IMR-90 (cell line): ENCODE measurements around the gene TRIM38. TPM values are rescaled to one million over a fixed set of nuclear protein-coding genes. Genes with fewer than 3 reads are reported as not detected.

Experiments used
- ATAC-seq: fragments of 200-7000 bp; cut with Tn5 transposase; 2 replicates; pipeline ENCODE4 v1.9.1; 2020; ENCODE audit warnings: low read depth, mild to moderate bottlenecking, moderate library complexity
- BruUV-seq: library from RNA; stranded (reverse); fragments of 400-500 nt; replicated peaks from 2 replicates; lab custom pipeline; 2021; lab: Mats Ljungman, UMichigan
- CTCF ChIA-PET: fragments of 300-600 bp; formaldehyde crosslinking; extraction: SDS; loops from one replicate; lab custom pipeline; 2021; ENCODE audit warnings: antibody characterized with exemption; lab: Yijun Ruan, JAX
- POLR2A ChIA-PET: fragments of 300-600 bp; sonication (Branson Sonifier 250); formaldehyde crosslinking; loops from one replicate; lab custom pipeline; 2022; ENCODE audit warnings: antibody characterized with exemption; ENCODE audit not compliant: unreplicated experiment; lab: Charles Lee
- DNase-seq: peaks from one replicate; pipeline ENCODE4 v3.0.0; 2013
- H2AFZ ChIP-seq: replicated peaks from 2 replicates; pipeline ENCODE3; 2013; ENCODE audit warnings: low read length, mild to moderate bottlenecking; ENCODE audit not compliant: poor library complexity
- H2AK5ac ChIP-seq: 2 replicates; pipeline ENCODE4 v1.6.1; 2013; ENCODE audit warnings: low read depth, low read length, inconsistent platforms
- H2AK9ac ChIP-seq: replicated peaks from 2 replicates; pipeline ENCODE3; 2013; ENCODE audit warnings: mild to moderate bottlenecking, low read depth, low read length, moderate library complexity; ENCODE audit not compliant: poor library complexity
- H2BK120ac ChIP-seq: 2 replicates; pipeline ENCODE4 v1.6.1; 2013; ENCODE audit warnings: low read depth, low read length, inconsistent platforms
- H2BK15ac ChIP-seq: 3 replicates; pipeline ENCODE4 v1.6.1; 2013; ENCODE audit warnings: low read depth, low read length, inconsistent platforms
- H2BK20ac ChIP-seq: 2 replicates; pipeline ENCODE4 v1.6.1; 2013; ENCODE audit warnings: low read depth, mild to moderate bottlenecking, inconsistent platforms, low read length, moderate library complexity
- H2BK5ac ChIP-seq: 2 replicates; pipeline ENCODE4 v1.6.1; 2013; ENCODE audit warnings: mild to moderate bottlenecking, low read depth, low read length, inconsistent platforms; ENCODE audit not compliant: poor library complexity, severe bottlenecking
- H3K14ac ChIP-seq: replicated peaks from 2 replicates; pipeline ENCODE4 v1.6.1; 2013; ENCODE audit warnings: low read depth, low read length, inconsistent platforms
- H3K18ac ChIP-seq: 2 replicates; pipeline ENCODE4 v1.6.1; 2013; ENCODE audit warnings: low read depth, low read length, control low read depth
- H3K23ac ChIP-seq: 2 replicates; pipeline ENCODE4 v1.6.1; 2013; ENCODE audit warnings: low read depth, low read length, inconsistent platforms
- H3K27ac ChIP-seq: 2 replicates; pipeline ENCODE4 v1.5.1; 2013; ENCODE audit warnings: mild to moderate bottlenecking, control low read depth, low read length; ENCODE audit not compliant: insufficient read depth
- H3K27me3 ChIP-seq: 2 replicates; pipeline ENCODE4 v1.6.1; 2013; ENCODE audit warnings: low read length; ENCODE audit not compliant: control insufficient read depth, insufficient read depth
- H3K36me3 ChIP-seq: 2 replicates; pipeline ENCODE4 v1.6.1; 2013; ENCODE audit warnings: low read length, mixed read lengths; ENCODE audit not compliant: control insufficient read depth, insufficient read depth
- H3K4ac ChIP-seq: 2 replicates; pipeline ENCODE4 v1.6.1; 2013; ENCODE audit warnings: low read depth, low read length, inconsistent platforms
- H3K4me1 ChIP-seq: 2 replicates; pipeline ENCODE4 v1.6.1; 2013; ENCODE audit warnings: low read length, mixed read lengths; ENCODE audit not compliant: control insufficient read depth, insufficient read depth
- H3K4me2 ChIP-seq: 2 replicates; pipeline ENCODE4 v1.6.1; 2013; ENCODE audit warnings: low read depth, mild to moderate bottlenecking, control low read depth, low read length, moderate library complexity
- H3K4me3 ChIP-seq: 2 replicates; pipeline ENCODE4 v1.5.1; 2013; ENCODE audit warnings: low read depth, mild to moderate bottlenecking, control low read depth, low read length, moderate library complexity; ENCODE audit not compliant: insufficient read depth
- H3K56ac ChIP-seq: 2 replicates; pipeline ENCODE4 v1.6.1; 2013; ENCODE audit warnings: low read length, inconsistent platforms; ENCODE audit not compliant: insufficient read depth; ENCODE audit errors: extremely low read depth
- H3K79me1 ChIP-seq, 2 experiments: 2 replicates each; pipeline ENCODE4 v1.6.1; 2013; ENCODE audit warnings: low read length in 2 of 2, inconsistent platforms in 1 of 2, low read depth in 1 of 2
- H3K9ac ChIP-seq: 2 replicates; pipeline ENCODE4 v1.6.1; 2013; ENCODE audit warnings: low read depth, low read length, control low read depth
- H3K9me1 ChIP-seq: 2 replicates; pipeline ENCODE4 v1.6.1; 2013; ENCODE audit warnings: low read length, inconsistent platforms; ENCODE audit not compliant: insufficient read depth
- H3K9me3 ChIP-seq: 2 replicates; pipeline ENCODE4 v1.6.1; 2013; ENCODE audit warnings: low read length; ENCODE audit not compliant: control insufficient read depth, insufficient read depth
- H4K20me1 ChIP-seq: 2 replicates; pipeline ENCODE4 v1.6.1; 2013; ENCODE audit warnings: low read length, inconsistent platforms; ENCODE audit not compliant: insufficient read depth
- H4K5ac ChIP-seq: 2 replicates; pipeline ENCODE4 v1.6.1; 2013; ENCODE audit warnings: mild to moderate bottlenecking, low read depth, low read length, control low read depth
- H4K8ac ChIP-seq, 2 experiments: 2 replicates each; pipeline ENCODE4 v1.6.1; 2013; ENCODE audit warnings: low read depth in 2 of 2, low read length in 2 of 2, control low read depth in 1 of 2, inconsistent platforms in 1 of 2
- H4K91ac ChIP-seq: 2 replicates; pipeline ENCODE4 v1.6.1; 2013; ENCODE audit warnings: low read depth, low read length, inconsistent platforms; ENCODE audit not compliant: insufficient read depth
- BHLHE40 ChIP-seq: fragments of 150-350 bp; IDR thresholded peaks from 2 replicates; pipeline ENCODE4 v1.6.1; 2016; ENCODE audit warnings: mild to moderate bottlenecking, low read depth, low read length
- CEBPB ChIP-seq: IDR thresholded peaks from 2 replicates; pipeline ENCODE4 v1.6.1; 2012; ENCODE audit warnings: low read depth, low read length, improper control_type of control experiment
- CHD1 ChIP-seq: IDR thresholded peaks from 2 replicates; pipeline ENCODE4 v1.6.1; 2012; ENCODE audit warnings: low read depth, low read length, improper control_type of control experiment
- FOS ChIP-seq: fragments of 150-350 bp; IDR thresholded peaks from 2 replicates; pipeline ENCODE4 v1.6.1; 2016; ENCODE audit warnings: low read depth, low read length
- MAZ ChIP-seq: IDR thresholded peaks from 2 replicates; pipeline ENCODE4 v1.6.1; 2012; ENCODE audit warnings: low read depth, mild to moderate bottlenecking, low read length, improper control_type of control experiment, moderate library complexity, borderline replicate concordance
- MXI1 ChIP-seq: IDR thresholded peaks from 2 replicates; pipeline ENCODE4 v1.6.1; 2012; ENCODE audit warnings: low read depth, mild to moderate bottlenecking, low read length, moderate library complexity, borderline replicate concordance
- NFE2L2 ChIP-seq: fragments of 150-350 bp; IDR thresholded peaks from 2 replicates; pipeline ENCODE4 v1.6.1; 2016; ENCODE audit warnings: low read depth, mild to moderate bottlenecking, low read length
- RAD21 ChIP-seq: IDR thresholded peaks from 2 replicates; pipeline ENCODE4 v1.6.1; 2012; ENCODE audit warnings: low read length, improper control_type of control experiment
- RFX5 ChIP-seq: IDR thresholded peaks from 2 replicates; pipeline ENCODE4 v1.8.0; 2012; ENCODE audit warnings: low read depth, mild to moderate bottlenecking, low read length, moderate library complexity
- WGBS, 2 experiments: methylation state at CpG; one replicate each; pipeline versions ENCODE4 v1.1.5 to v1.1.7; 2013; ENCODE audit warnings: missing lambda C conversion rate in 2 of 2; ENCODE audit not compliant: insufficient read length in 1 of 2; ENCODE audit errors: extremely low coverage in 2 of 2; 5-methylcytosine and 5-hydroxymethylcytosine counted together
- dilution Hi-C: fragments of 300-500 bp; cut with HindIII; formaldehyde crosslinking; loops from one replicate; pipeline ENCODE4 v1.14.3; 2018; ENCODE audit warnings: low sequenced_read_pairs; ENCODE audit not compliant: unreplicated experiment
- in situ Hi-C: fragments of 300-500 bp; cut with MboI; formaldehyde crosslinking; loops from 3 replicates; pipeline ENCODE4 v1.14.3; 2019; ENCODE audit warnings: low sequenced_read_pairs, inconsistent platforms, mixed read lengths
- intact Hi-C: fragments of 100-400 bp; cut with micrococcal nuclease; formaldehyde crosslinking; loops from 2 replicates; pipeline ENCODE4 v1.10.0; 2022
- polyA plus RNA-seq, 3 experiments: library from polyadenylated mRNA; depleted of rRNA; stranded (reverse); fragments of >200 nt; gene quantifications; 2 replicates each; pipeline ENCODE4 v1.2.3, GENCODE V29; 2012; ENCODE audit warnings: low replicate concordance in 1 of 3
- total RNA-seq: library from RNA; depleted of rRNA; stranded (reverse); fragments of >200 nt; gene quantifications from 2 replicates; pipeline ENCODE4 v1.2.3, GENCODE V29; 2012
- TF ChIP-seq, protein P1 (sequence below): fragments of 150-350 bp; IDR thresholded peaks from 2 replicates; pipeline ENCODE4 v1.6.1; 2017; ENCODE audit warnings: mild to moderate bottlenecking, antibody characterized with exemption, low read length, low read depth
- TF ChIP-seq, protein P2 (sequence below): conservative IDR thresholded peaks from 2 replicates; pipeline ENCODE4 v1.5.1; 2012; ENCODE audit warnings: mild to moderate bottlenecking, low read depth, low read length, improper control_type of control experiment
- TF ChIP-seq, protein P3 (sequence below): fragments of 150-350 bp; IDR thresholded peaks from 2 replicates; pipeline ENCODE4 v1.6.1; 2016; ENCODE audit warnings: low read depth, mild to moderate bottlenecking, low read length, moderate library complexity, borderline replicate concordance

TRIM38 gene
- total and polyA plus RNA-seq, 2 of the 4 experiments (the other 2 are of a cell fraction), result 4.1 to 6.3 TPM

DNA sequence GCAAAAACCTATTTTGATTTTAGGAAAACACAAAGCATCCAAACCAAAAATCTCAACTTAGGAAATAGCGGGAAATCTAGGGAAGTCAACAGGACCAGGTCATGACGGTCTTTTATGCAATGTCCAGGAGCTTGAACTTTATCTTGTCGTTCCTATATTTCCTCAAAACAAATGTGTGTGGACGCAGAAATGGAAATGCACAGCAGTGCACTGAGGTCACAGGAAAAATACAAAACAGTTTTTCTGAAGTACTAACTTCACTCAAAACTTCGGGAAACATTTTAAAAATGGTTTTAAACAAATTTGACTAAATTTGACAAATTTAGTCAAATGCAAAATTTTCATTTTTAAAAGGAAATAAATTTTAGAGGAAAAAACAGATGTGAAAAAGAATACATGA lies 26.6 kb upstream of the TRIM38 start:
- 40% methylated on average over 1 of the region's 5 CpGs; no CpG with 5 or more reads in 1 of the 2 experiments for WGBS, 2 experiments
- Histone ChIP-seq H3K14ac (no peak overlapping the region), H2AFZ (no peak overlapping the region), H4K91ac (no peak overlapping the region), H3K4me3 (no peak overlapping the region), H2BK120ac (no peak overlapping the region), H3K79me1 (no peaks in the 10 kb centered on the region), H4K5ac (no peak overlapping the region), H3K4me1 (no peaks in the 10 kb centered on the region), H2AK9ac (no peak overlapping the region), H3K23ac (no peak overlapping the region), H3K36me3 (no peaks in the 10 kb centered on the region), H3K4me2 (no peak overlapping the region), H3K27me3 (peaks cover 2% of the 10 kb centered on the region; the same call in 1 of the 2 replicates), H3K4ac (no peak overlapping the region), H2BK15ac (no peak overlapping the region), H3K27ac (no peak overlapping the region), H3K18ac (no peak overlapping the region), H2BK20ac (no peak overlapping the region), H4K8ac (no peak overlapping the region), H3K9me1 (no peaks in the 10 kb centered on the region), H3K9me3 (no peaks in the 10 kb centered on the region), H3K56ac (no peak overlapping the region), H2AK5ac (no peak overlapping the region), H3K9ac (no peak overlapping the region), H2BK5ac (no peak overlapping the region), H4K20me1 (no peaks in the 10 kb centered on the region)
- BruUV-seq, result no TSS peak
- CTCF ChIA-PET, result interaction anchor here (1.2 kb wide), 1 partner anchor 8 kb away, joined by 3 read pairs; no protein-coding TSS in a partner anchor
- dilution Hi-C loops (no loop called here), intact Hi-C loops (no loop called here), in situ Hi-C loops (no loop called here)
- DNase-seq, result no peak
- ATAC-seq, result no peak
- TF ChIP-seq, protein P1, sequence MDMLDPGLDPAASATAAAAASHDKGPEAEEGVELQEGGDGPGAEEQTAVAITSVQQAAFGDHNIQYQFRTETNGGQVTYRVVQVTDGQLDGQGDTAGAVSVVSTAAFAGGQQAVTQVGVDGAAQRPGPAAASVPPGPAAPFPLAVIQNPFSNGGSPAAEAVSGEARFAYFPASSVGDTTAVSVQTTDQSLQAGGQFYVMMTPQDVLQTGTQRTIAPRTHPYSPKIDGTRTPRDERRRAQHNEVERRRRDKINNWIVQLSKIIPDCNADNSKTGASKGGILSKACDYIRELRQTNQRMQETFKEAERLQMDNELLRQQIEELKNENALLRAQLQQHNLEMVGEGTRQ, result no peak
- no peak for TF ChIP-seq BHLHE40
- TF ChIP-seq, protein P2, sequence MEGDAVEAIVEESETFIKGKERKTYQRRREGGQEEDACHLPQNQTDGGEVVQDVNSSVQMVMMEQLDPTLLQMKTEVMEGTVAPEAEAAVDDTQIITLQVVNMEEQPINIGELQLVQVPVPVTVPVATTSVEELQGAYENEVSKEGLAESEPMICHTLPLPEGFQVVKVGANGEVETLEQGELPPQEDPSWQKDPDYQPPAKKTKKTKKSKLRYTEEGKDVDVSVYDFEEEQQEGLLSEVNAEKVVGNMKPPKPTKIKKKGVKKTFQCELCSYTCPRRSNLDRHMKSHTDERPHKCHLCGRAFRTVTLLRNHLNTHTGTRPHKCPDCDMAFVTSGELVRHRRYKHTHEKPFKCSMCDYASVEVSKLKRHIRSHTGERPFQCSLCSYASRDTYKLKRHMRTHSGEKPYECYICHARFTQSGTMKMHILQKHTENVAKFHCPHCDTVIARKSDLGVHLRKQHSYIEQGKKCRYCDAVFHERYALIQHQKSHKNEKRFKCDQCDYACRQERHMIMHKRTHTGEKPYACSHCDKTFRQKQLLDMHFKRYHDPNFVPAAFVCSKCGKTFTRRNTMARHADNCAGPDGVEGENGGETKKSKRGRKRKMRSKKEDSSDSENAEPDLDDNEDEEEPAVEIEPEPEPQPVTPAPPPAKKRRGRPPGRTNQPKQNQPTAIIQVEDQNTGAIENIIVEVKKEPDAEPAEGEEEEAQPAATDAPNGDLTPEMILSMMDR, result no peak
- TF ChIP-seq, protein P3, sequence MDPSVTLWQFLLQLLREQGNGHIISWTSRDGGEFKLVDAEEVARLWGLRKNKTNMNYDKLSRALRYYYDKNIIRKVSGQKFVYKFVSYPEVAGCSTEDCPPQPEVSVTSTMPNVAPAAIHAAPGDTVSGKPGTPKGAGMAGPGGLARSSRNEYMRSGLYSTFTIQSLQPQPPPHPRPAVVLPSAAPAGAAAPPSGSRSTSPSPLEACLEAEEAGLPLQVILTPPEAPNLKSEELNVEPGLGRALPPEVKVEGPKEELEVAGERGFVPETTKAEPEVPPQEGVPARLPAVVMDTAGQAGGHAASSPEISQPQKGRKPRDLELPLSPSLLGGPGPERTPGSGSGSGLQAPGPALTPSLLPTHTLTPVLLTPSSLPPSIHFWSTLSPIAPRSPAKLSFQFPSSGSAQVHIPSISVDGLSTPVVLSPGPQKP, result no peak
- TF ChIP-seq FOS, result no peak
- TF ChIP-seq MAZ, result no peak
- TF ChIP-seq CEBPB, result no peak
- TF ChIP-seq RFX5, result no peak
- TF ChIP-seq MXI1, result no peak
- TF ChIP-seq RAD21, result no peak
- no peak for TF ChIP-seq NFE2L2
- TF ChIP-seq CHD1, result no peak
- POLR2A ChIA-PET, result no interaction called here
